HCT116 (cell line): ENCODE data around the gene CXXC5. TPM values are rescaled to one million over a fixed set of nuclear protein-coding genes. Genes with fewer than 3 reads are reported as not detected.

ENCODE experiments used
- ATAC-seq: fragments of 200-7000 bp; cut with Tn5 transposase; 2 replicates; pipeline ENCODE4 v1.9.1; 2020; ENCODE audit warnings: mild to moderate bottlenecking, moderate library complexity
- BruUV-seq: library from RNA; stranded (reverse); fragments of 400-500 nt; replicated peaks from 2 replicates; lab custom pipeline; 2021; lab: Mats Ljungman, UMichigan
- CTCF ChIA-PET: fragments of 300-600 bp; sonication (Branson Sonifier 250); formaldehyde crosslinking; loops from one replicate; lab custom pipeline; 2021; ENCODE audit warnings: antibody characterized with exemption; lab: Charles Lee
- POLR2A ChIA-PET: fragments of 300-600, 350-600 bp; sonication (Branson Sonifier 250); formaldehyde crosslinking; loops from one replicate; lab custom pipeline; 2021; ENCODE audit warnings: antibody characterized with exemption; lab: Charles Lee
- RAD21 ChIA-PET, 2 experiments: fragments of 300-600 bp; sonication (Branson Sonifier 250); formaldehyde crosslinking; loops; one replicate each; lab custom pipeline; 2023; ENCODE audit warnings: low total read pairs in 2 of 2; ENCODE audit not compliant: uncharacterized antibody in 2 of 2, unreplicated experiment in 2 of 2, low non-redundant PET in 1 of 2; lab: Charles Lee
- DNase-seq: peaks from one replicate; pipeline ENCODE4 v3.0.0-alpha.2; 2010; ENCODE audit warnings: low read depth, low spot score
- H2AFZ ChIP-seq: fragments of 200-600 bp; shearing (Covaris generic), sonication (generic); 2 replicates; pipeline ENCODE4 v1.6.1; 2017; ENCODE audit warnings: low read depth, mixed run types, mixed read lengths, antibody characterized with exemption, low read length; ENCODE audit not compliant: poor library complexity, severe bottlenecking
- H3K27ac ChIP-seq: 2 replicates; pipeline ENCODE4 v1.5.1; 2012; ENCODE audit warnings: low read depth, low read length
- H3K27me3 ChIP-seq: fragments of 200-600 bp; sonication (generic); 2 replicates; pipeline ENCODE4 v1.6.1; 2016; ENCODE audit warnings: mixed run types, low read length, mixed read lengths; ENCODE audit not compliant: insufficient read depth
- H3K36me3 ChIP-seq, 2 experiments: fragments of 200-500 bp in 1 of 2; fragments of 200-600 bp in 1 of 2; sonication (Bioruptor generic) in 1 of 2; sonication (generic) in 1 of 2; 2 replicates each; pipeline versions ENCODE4 v1.5.1 to v1.6.1; 2014 to 2016; ENCODE audit warnings: low read length in 2 of 2, inconsistent platforms in 1 of 2, mixed read lengths in 1 of 2, mixed run types in 1 of 2; ENCODE audit not compliant: insufficient read depth in 2 of 2, control insufficient read depth in 1 of 2
- H3K4me1 ChIP-seq, 2 experiments: fragments of 200-600 bp in 1 of 2; sonication (generic) in 1 of 2; 2 replicates each; pipeline versions ENCODE4 v1.5.1 to v1.6.1; 2012 to 2017; ENCODE audit warnings: low read length in 2 of 2, inconsistent platforms in 1 of 2, mild to moderate bottlenecking in 1 of 2, mixed read lengths in 1 of 2, mixed run types in 1 of 2, moderate library complexity in 1 of 2; ENCODE audit not compliant: insufficient read depth in 2 of 2, control insufficient read depth in 1 of 2
- H3K4me2 ChIP-seq: fragments of 200-600 bp; sonication (generic); 2 replicates; pipeline ENCODE4 v1.6.1; 2017; ENCODE audit warnings: mixed run types, low read length, mixed read lengths
- H3K4me3 ChIP-seq, 2 experiments: fragments of 200-600 bp in 1 of 2; sonication (generic) in 1 of 2; replicated peaks in 1 of 2; 2 replicates each; pipeline ENCODE4 v1.5.1; 2011 to 2016; ENCODE audit warnings: low read length in 2 of 2, control low read depth in 1 of 2, low read depth in 1 of 2, mild to moderate bottlenecking in 1 of 2, mixed read lengths in 1 of 2, mixed run types in 1 of 2
- H3K79me2 ChIP-seq: fragments of 200-600 bp; sonication (generic); 2 replicates; pipeline ENCODE4 v1.6.1; 2017; ENCODE audit warnings: mild to moderate bottlenecking, mixed run types, low read length, moderate library complexity, mixed read lengths; ENCODE audit not compliant: insufficient read depth
- H3K9ac ChIP-seq: fragments of 200-600 bp; sonication (generic); 2 replicates; pipeline ENCODE4 v1.6.1; 2016; ENCODE audit warnings: low read length, mixed read lengths
- H3K9me2 ChIP-seq: fragments of 200-600 bp; sonication (generic), shearing (Covaris generic); 2 replicates; pipeline ENCODE4 v1.6.1; 2017; ENCODE audit warnings: mixed run types, mild to moderate bottlenecking, moderate library complexity; ENCODE audit not compliant: insufficient read depth
- H3K9me3 ChIP-seq, 2 experiments: fragments of 200-500 bp in 1 of 2; fragments of 200-600 bp in 1 of 2; sonication (Bioruptor generic) in 1 of 2; sonication (generic) in 1 of 2; 2 replicates each; pipeline ENCODE4 v1.6.1; 2014 to 2017; ENCODE audit warnings: low read length in 2 of 2, mixed read lengths in 2 of 2, inconsistent platforms in 1 of 2, low read depth in 1 of 2, mild to moderate bottlenecking in 1 of 2, mixed run types in 1 of 2, moderate library complexity in 1 of 2; ENCODE audit not compliant: control insufficient read depth in 1 of 2, insufficient read depth in 1 of 2
- H4K20me1 ChIP-seq: fragments of 200-600 bp; sonication (generic), shearing (Covaris generic); 2 replicates; pipeline ENCODE4 v1.6.1; 2017; ENCODE audit warnings: mixed run types, mild to moderate bottlenecking, moderate library complexity; ENCODE audit not compliant: insufficient read depth
- CBX3 ChIP-seq: IDR thresholded peaks from 2 replicates; pipeline ENCODE4 v1.6.1; 2012; ENCODE audit warnings: low read depth
- CTCF ChIP-seq, 3 experiments: fragments of 200-600 bp in 1 of 3; sonication (generic) in 1 of 3; IDR thresholded peaks in 2 of 3; conservative IDR thresholded peaks in 1 of 3; 2 replicates each; pipeline ENCODE4 v1.5.1; 2012 to 2017; ENCODE audit warnings: low read depth in 2 of 3, low read length in 2 of 3, antibody characterized with exemption in 1 of 3, borderline replicate concordance in 1 of 3, control low read depth in 1 of 3, mild to moderate bottlenecking in 1 of 3, mixed read lengths in 1 of 3, mixed run types in 1 of 3, moderate library complexity in 1 of 3; ENCODE audit not compliant: insufficient read depth in 1 of 3
- EGR1 ChIP-seq: IDR thresholded peaks from 2 replicates; pipeline ENCODE4 v1.6.1; 2012; ENCODE audit warnings: low read depth
- EZH2 ChIP-seq: fragments of 200-600 bp; sonication (generic); IDR thresholded peaks from 2 replicates; pipeline ENCODE4 v1.6.1; 2017; ENCODE audit warnings: antibody characterized with exemption, mixed run types
- EZH2phosphoT487 ChIP-seq: fragments of 200-600 bp; IDR thresholded peaks from 2 replicates; pipeline ENCODE4 v1.6.1; 2018; ENCODE audit warnings: antibody characterized with exemption, borderline replicate concordance
- FOSL1 ChIP-seq: IDR thresholded peaks from 2 replicates; pipeline ENCODE4 v1.6.1; 2012; ENCODE audit warnings: low read depth
- JUND ChIP-seq: IDR thresholded peaks from 2 replicates; pipeline ENCODE4 v1.6.1; 2012
- MAX ChIP-seq: IDR thresholded peaks from 2 replicates; pipeline ENCODE4 v1.6.1; 2012
- RAD21 ChIP-seq: IDR thresholded peaks from 2 replicates; pipeline ENCODE4 v1.6.1; 2012; ENCODE audit warnings: low read depth, mild to moderate bottlenecking
- SIN3A ChIP-seq: IDR thresholded peaks from 2 replicates; pipeline ENCODE4 v1.6.1; 2012; ENCODE audit warnings: low read depth
- SRF ChIP-seq: IDR thresholded peaks from 2 replicates; pipeline ENCODE4 v1.6.1; 2012; ENCODE audit warnings: low read depth
- YY1 ChIP-seq: IDR thresholded peaks from 2 replicates; pipeline ENCODE4 v1.6.1; 2011; ENCODE audit warnings: low read length, low read depth, moderate library complexity, mild to moderate bottlenecking; ENCODE audit not compliant: insufficient replicate concordance; ENCODE audit errors: extremely low read depth
- ZBTB33 ChIP-seq: IDR thresholded peaks from 2 replicates; pipeline ENCODE4 v1.6.1; 2011; ENCODE audit warnings: mild to moderate bottlenecking, low read length, moderate library complexity; ENCODE audit not compliant: insufficient replicate concordance; ENCODE audit errors: extremely low read depth
- ZFX ChIP-seq: fragments of 450-650 bp; IDR thresholded peaks from 2 replicates; pipeline ENCODE4 v1.6.1; 2017
- intact Hi-C: fragments of 100-400 bp; cut with micrococcal nuclease; formaldehyde crosslinking; loops from 2 replicates; pipeline ENCODE4 v1.10.0; 2022
- total RNA-seq: library from RNA; stranded (reverse); gene quantifications from one replicate; pipeline ENCODE4 v1.2.1, GENCODE V29; 2021; ENCODE audit not compliant: unreplicated experiment

Gene CXXC5
- total RNA-seq, 1 experiment from 2014 or later, result 43.1 TPM

GRCh38 chr5:139677736-139678613 is 29.8 kb downstream of the CXXC5 start:
- peaks cover 0 to 6% of the 10 kb centered on the region in 2 experiments; a peak in 1 of 4 replicates for H3K36me3 ChIP-seq
- no peak overlapping the region; the same call in 1 of the 2 replicates for H3K27ac ChIP-seq
- H3K4me3 ChIP-seq, result no peak overlapping the region
- no peak overlapping the region for H2AFZ ChIP-seq
- RAD21 ChIA-PET, result interaction anchor here in 1 of 2 experiments (0.7 kb wide), 1 partner anchor 39 kb away, joined by 3 read pairs; no protein-coding TSS in a partner anchor
- H3K4me2 ChIP-seq, result peak overlapping the region; percentile 7; the same call in 1 of the 2 replicates
- DNase-seq (no peak), ATAC-seq (no peak)
- H3K79me2 ChIP-seq, result peaks cover 36% of the 10 kb centered on the region
- H3K27me3 ChIP-seq, result no peaks in the 10 kb centered on the region
- POLR2A ChIA-PET, result no interaction called here
- no peaks in the 10 kb centered on the region for H3K9me2 ChIP-seq
- no TSS peak for BruUV-seq
- TF ChIP-seq CTCF (IDR thresholded peaks at IDR 0.05 in 2 of 3, conservative IDR thresholded peaks at IDR 0.05 in 1 of 3; ENCODE audit: borderline replicate concordance in 1 of 3, insufficient read depth in 1 of 3, low read depth in 2 of 3, low read length in 2 of 3) (no peak), SIN3A (no peak), MAX (no peak), EZH2 (no peak), CBX3 (no peak), YY1 (no peak), RAD21 (no peak), FOSL1 (no peak), ZBTB33 (no peak), EZH2phosphoT487 (no peak), EGR1 (no peak), ZFX (no peak), JUND (no peak), SRF (no peak)
- H4K20me1 ChIP-seq, result no peaks in the 10 kb centered on the region
- intact Hi-C loops, result no loop called here
- CTCF ChIA-PET, result interaction anchor here (1.0 to 1.1 kb wide), 3 partner anchors 17 to 97 kb away, joined by 3 read pairs; no protein-coding TSS in a partner anchor
- no peaks in the 10 kb centered on the region for H3K9me3 ChIP-seq
- H3K9ac ChIP-seq, result no peak overlapping the region
- peaks cover 13 to 21% of the 10 kb centered on the region in 2 experiments; a peak in 2 of 4 replicates for H3K4me1 ChIP-seq
